PC-3 (cell line): ENCODE results near the gene LMNTD1. TPM values are rescaled to one million over a fixed set of nuclear protein-coding genes. Genes with fewer than 3 reads are reported as not detected.

Experiments used
- ATAC-seq: fragments of 200-7000 bp; cut with Tn5 transposase; 2 replicates; pipeline ENCODE4 v1.9.1; 2020; ENCODE audit warnings: mild to moderate bottlenecking, moderate library complexity
- BruUV-seq: library from RNA; stranded (reverse); fragments of 400-500 nt; replicated peaks from 2 replicates; lab custom pipeline; 2021; lab: Mats Ljungman, UMichigan
- CTCF ChIA-PET: fragments of 300-600 bp; sonication (Branson Sonifier 250); formaldehyde crosslinking; loops from one replicate; lab custom pipeline; 2022; ENCODE audit warnings: antibody characterized with exemption; lab: Charles Lee
- POLR2A ChIA-PET: fragments of 300-600 bp; sonication (Branson Sonifier 250); formaldehyde crosslinking; loops from one replicate; lab custom pipeline; 2022; ENCODE audit warnings: antibody characterized with exemption; ENCODE audit not compliant: unreplicated experiment; lab: Charles Lee
- DNase-seq: peaks from one replicate; pipeline ENCODE4 v3.0.0-alpha.2; 2015
- H2AFZ ChIP-seq: fragments of 300-600 bp; sonication (generic); 2 replicates; pipeline ENCODE4 v1.6.0; 2016; ENCODE audit warnings: antibody characterized with exemption, low read length
- H3F3A ChIP-seq: fragments of 300-600 bp; sonication (generic); one replicate; pipeline ENCODE4 v1.6.0; 2017; ENCODE audit warnings: antibody characterized with exemption, low read length, control low read depth, mild to moderate bottlenecking; ENCODE audit not compliant: unreplicated experiment
- H3K27ac ChIP-seq: fragments of 300-600 bp; sonication (generic); 2 replicates; pipeline ENCODE4 v1.5.1; 2016; ENCODE audit warnings: mild to moderate bottlenecking, low read length
- H3K27me3 ChIP-seq: fragments of 300-600 bp; sonication (generic); 2 replicates; pipeline ENCODE4 v1.6.1; 2016; ENCODE audit warnings: low read length, mixed read lengths
- H3K36me3 ChIP-seq: fragments of 300-600 bp; sonication (generic); 2 replicates; pipeline ENCODE4 v1.6.1; 2016; ENCODE audit warnings: low read depth, mixed run types, low read length, mixed read lengths
- H3K4me1 ChIP-seq: fragments of 300-600 bp; sonication (generic); 2 replicates; pipeline ENCODE4 v1.5.1; 2016; ENCODE audit warnings: low read length; ENCODE audit not compliant: insufficient read depth
- H3K4me2 ChIP-seq: fragments of 300-600 bp; sonication (generic); 2 replicates; pipeline ENCODE4 v1.6.0; 2016; ENCODE audit warnings: low read length
- H3K4me3 ChIP-seq: fragments of 300-600 bp; sonication (generic); 2 replicates; pipeline ENCODE4 v1.5.1; 2016; ENCODE audit warnings: mild to moderate bottlenecking, low read length, mixed read lengths
- H3K79me2 ChIP-seq: fragments of 300-600 bp; sonication (generic); 2 replicates; pipeline ENCODE4 v1.6.1; 2017; ENCODE audit warnings: low read length, mixed read lengths
- H3K9ac ChIP-seq: fragments of 300-600 bp; sonication (generic); 2 replicates; pipeline ENCODE4 v1.6.0; 2016; ENCODE audit warnings: mild to moderate bottlenecking, low read length
- H3K9me2 ChIP-seq: fragments of 300-600 bp; sonication (generic); replicated peaks from 2 replicates; pipeline ENCODE4 v1.6.1; 2016; ENCODE audit warnings: mixed run types, low read length, mixed read lengths
- H3K9me3 ChIP-seq: fragments of 300-600 bp; sonication (generic); 2 replicates; pipeline ENCODE4 v1.6.1; 2016; ENCODE audit warnings: low read length, mixed read lengths
- H4K20me1 ChIP-seq: fragments of 300-600 bp; sonication (generic); 2 replicates; pipeline ENCODE4 v1.6.1; 2016; ENCODE audit warnings: low read length, mixed read lengths
- EZH2 ChIP-seq: fragments of 300-600 bp; sonication (generic); IDR thresholded peaks from one replicate; pipeline ENCODE4 v1.6.1; 2017; ENCODE audit warnings: antibody characterized with exemption, mild to moderate bottlenecking, low read length; ENCODE audit not compliant: unreplicated experiment
- EZH2phosphoT487 ChIP-seq: fragments of 300-600 bp; sonication (generic); IDR thresholded peaks from 2 replicates; pipeline ENCODE4 v1.6.1; 2018; ENCODE audit warnings: mild to moderate bottlenecking, antibody characterized with exemption, low read length, borderline replicate concordance
- intact Hi-C: fragments of 100-400 bp; cut with micrococcal nuclease; formaldehyde crosslinking; loops from 2 replicates; pipeline ENCODE4 v1.9.0; 2023
- total RNA-seq: library from RNA; depleted of rRNA; stranded (reverse); fragments of >200 nt; gene quantifications from 2 replicates; pipeline ENCODE4 v1.2.3, GENCODE V29; 2014
- TF ChIP-seq, protein P1 (sequence below): fragments of 300-600 bp; sonication (generic); conservative IDR thresholded peaks from 2 replicates; pipeline ENCODE4 v1.5.1; 2017; ENCODE audit warnings: antibody characterized with exemption, low read depth, mild to moderate bottlenecking, low read length

LMNTD1 gene
- total RNA-seq, 1 experiment from 2014 or later: not detected

DNA sequence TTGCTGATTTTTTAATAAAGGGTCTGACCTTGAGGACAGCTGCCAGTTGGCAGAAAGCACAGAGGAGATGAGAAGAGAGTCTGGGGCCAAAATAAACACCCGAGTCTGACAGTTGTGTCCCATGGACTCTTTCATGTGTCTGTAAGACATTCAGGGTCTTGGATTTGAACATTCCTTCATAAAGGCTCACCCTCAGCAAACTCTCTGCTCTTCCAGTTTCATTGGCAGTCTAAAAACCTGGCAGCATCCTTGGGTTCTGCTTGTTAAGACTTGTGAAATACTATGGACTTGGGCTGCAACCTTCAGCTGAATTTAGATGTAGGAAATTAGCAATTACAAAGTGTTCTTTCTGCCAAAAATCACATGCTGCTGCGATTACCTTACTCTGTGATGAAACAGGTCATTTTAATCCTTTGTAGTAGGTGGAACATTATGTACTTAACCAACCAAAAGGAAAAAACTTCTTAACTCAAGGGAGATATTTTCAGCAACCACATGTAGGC lies 32.0 kb upstream of the LMNTD1 start:
- Histone ChIP-seq H2AFZ (no peak overlapping the region), H3K27ac (no peak overlapping the region), H3K9ac (no peak overlapping the region), H4K20me1 (no peaks in the 10 kb centered on the region), H3K4me2 (no peak overlapping the region), H3K36me3 (no peaks in the 10 kb centered on the region), H3K27me3 (no peaks in the 10 kb centered on the region), H3F3A (no peaks in the 10 kb centered on the region), H3K4me3 (no peak overlapping the region), H3K4me1 (no peaks in the 10 kb centered on the region), H3K9me2 (no peaks in the 10 kb centered on the region), H3K9me3 (no peaks in the 10 kb centered on the region), H3K79me2 (no peaks in the 10 kb centered on the region)
- POLR2A ChIA-PET: no interaction called here
- TF ChIP-seq EZH2phosphoT487: no peak
- TF ChIP-seq, protein P1, sequence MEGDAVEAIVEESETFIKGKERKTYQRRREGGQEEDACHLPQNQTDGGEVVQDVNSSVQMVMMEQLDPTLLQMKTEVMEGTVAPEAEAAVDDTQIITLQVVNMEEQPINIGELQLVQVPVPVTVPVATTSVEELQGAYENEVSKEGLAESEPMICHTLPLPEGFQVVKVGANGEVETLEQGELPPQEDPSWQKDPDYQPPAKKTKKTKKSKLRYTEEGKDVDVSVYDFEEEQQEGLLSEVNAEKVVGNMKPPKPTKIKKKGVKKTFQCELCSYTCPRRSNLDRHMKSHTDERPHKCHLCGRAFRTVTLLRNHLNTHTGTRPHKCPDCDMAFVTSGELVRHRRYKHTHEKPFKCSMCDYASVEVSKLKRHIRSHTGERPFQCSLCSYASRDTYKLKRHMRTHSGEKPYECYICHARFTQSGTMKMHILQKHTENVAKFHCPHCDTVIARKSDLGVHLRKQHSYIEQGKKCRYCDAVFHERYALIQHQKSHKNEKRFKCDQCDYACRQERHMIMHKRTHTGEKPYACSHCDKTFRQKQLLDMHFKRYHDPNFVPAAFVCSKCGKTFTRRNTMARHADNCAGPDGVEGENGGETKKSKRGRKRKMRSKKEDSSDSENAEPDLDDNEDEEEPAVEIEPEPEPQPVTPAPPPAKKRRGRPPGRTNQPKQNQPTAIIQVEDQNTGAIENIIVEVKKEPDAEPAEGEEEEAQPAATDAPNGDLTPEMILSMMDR: no peak
- no TSS peak for BruUV-seq
- ATAC-seq: no peak
- CTCF ChIA-PET: no interaction called here
- no peak for DNase-seq
- intact Hi-C loops: no loop called here

DNA sequence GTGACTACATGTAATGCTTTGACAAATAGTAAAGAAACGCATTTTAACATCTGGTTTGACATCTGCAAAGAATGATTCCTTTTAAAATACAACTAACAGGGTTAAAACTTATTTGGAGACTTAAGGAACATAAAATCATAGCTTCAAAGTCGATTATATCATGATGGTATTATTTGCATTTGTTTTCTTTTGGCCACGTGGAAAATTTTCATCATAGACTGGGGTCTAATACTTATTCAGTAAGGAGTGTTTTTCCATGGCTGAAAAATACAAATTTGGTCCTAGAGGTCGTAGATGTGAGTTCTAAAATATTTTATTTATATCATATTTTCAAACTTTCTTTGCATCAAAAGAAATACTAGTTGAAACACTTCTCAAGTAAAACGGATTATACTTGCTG lies 31.5 kb upstream of the LMNTD1 start:
- no peak overlapping the region for H3K4me2 ChIP-seq
- no peaks in the 10 kb centered on the region for H3F3A ChIP-seq
- intact Hi-C loops: no loop called here
- CTCF ChIA-PET: no interaction called here
- TF ChIP-seq EZH2phosphoT487 (no peak), EZH2 (no peak)
- TF ChIP-seq, protein P1: no peak
- no peak overlapping the region for H3K4me3 ChIP-seq
- POLR2A ChIA-PET: no interaction called here
- no peaks in the 10 kb centered on the region for H3K9me2 ChIP-seq
- H3K36me3 ChIP-seq: no peaks in the 10 kb centered on the region
- no TSS peak for BruUV-seq
- ATAC-seq: no peak
- no peak overlapping the region for H2AFZ ChIP-seq
- no peak overlapping the region for H3K9ac ChIP-seq
- no peak overlapping the region for H3K27ac ChIP-seq
- no peaks in the 10 kb centered on the region for H3K79me2 ChIP-seq
- no peak for DNase-seq
- H3K4me1 ChIP-seq: no peaks in the 10 kb centered on the region
- no peaks in the 10 kb centered on the region for H4K20me1 ChIP-seq
- H3K27me3 ChIP-seq: no peaks in the 10 kb centered on the region
- H3K9me3 ChIP-seq: no peaks in the 10 kb centered on the region

DNA sequence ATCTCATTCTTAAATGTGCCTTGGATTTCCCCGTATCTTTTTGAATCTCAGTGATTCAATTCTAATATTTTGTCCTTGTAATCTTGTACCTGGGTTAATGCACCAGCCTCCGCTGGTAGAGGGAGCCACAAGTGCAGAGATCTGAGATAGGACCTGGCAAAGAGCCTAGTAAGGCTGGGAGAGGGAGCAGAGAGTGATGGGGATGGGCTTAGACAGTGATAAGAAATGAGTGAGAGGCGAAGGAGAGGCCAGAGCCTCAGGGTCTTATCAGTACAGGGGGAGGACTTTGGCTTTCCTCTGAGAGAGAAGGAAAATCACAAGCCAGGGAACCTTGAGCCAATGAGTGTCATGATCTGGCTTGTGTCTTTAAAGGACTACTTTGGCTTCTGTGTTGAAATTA lies 30.5 kb upstream of the LMNTD1 start:
- no peaks in the 10 kb centered on the region for H3K9me2 ChIP-seq
- ChIA-PET CTCF (no interaction called here), POLR2A (no interaction called here)
- DNase-seq (peak; percentile 46), ATAC-seq (no peak)
- no peaks in the 10 kb centered on the region for H3K9me3 ChIP-seq
- H3K27ac ChIP-seq: no peak overlapping the region
- TF ChIP-seq EZH2: no peak
- TF ChIP-seq, protein P1: peak; percentile 51
- H3K36me3 ChIP-seq: no peaks in the 10 kb centered on the region
- BruUV-seq: no TSS peak
- intact Hi-C loops: no loop called here
- no peak overlapping the region for H3K4me3 ChIP-seq
- H2AFZ ChIP-seq: no peak overlapping the region
- H3K9ac ChIP-seq: no peak overlapping the region
- no peaks in the 10 kb centered on the region for H3K79me2 ChIP-seq
- no peaks in the 10 kb centered on the region for H3F3A ChIP-seq
- no peaks in the 10 kb centered on the region for H3K4me1 ChIP-seq
- no peak overlapping the region for H3K4me2 ChIP-seq
- no peaks in the 10 kb centered on the region for H4K20me1 ChIP-seq
- no peaks in the 10 kb centered on the region for H3K27me3 ChIP-seq
